Measurements from ENCODE around the gene ENOX1.

Gene ENOX1

DNA sequence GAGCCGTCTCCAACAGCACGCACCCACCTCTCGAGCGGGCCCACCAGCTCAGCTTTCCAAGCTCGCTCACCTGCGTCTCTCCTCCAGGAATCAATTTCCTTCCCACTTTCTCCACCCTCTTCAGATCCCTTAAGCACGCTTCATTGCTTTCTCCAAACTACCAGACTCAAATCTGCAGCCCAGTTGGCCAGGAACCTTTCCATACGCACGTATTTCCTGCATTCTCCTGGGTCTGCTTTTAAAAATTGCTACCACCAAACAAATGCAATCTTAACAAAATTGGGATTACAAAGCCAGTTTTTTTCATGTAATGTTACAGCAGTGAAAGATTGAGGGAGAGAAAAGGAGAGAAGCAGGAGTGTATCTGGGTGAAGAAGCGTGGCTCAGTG, 1.5 kb downstream of the ENOX1 start:
- DNase-seq = no peak

DNA sequence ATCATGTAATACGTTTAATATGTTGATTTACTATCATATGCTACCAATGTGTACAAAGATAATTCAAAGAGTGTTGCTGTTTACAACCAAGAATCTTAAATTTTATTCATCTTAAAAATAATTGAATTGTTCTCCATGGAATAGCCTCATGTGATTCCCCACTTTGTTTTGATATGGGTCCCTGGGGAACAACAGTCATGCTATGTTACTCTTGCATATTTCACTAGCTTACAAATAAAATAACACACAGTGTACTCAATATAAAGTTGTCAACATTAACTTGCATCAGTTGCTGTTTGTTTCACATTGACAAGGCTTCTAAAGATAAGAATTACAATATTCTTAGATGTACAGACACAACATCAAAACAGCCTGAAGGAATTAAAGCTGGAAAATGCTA, 2.3 kb downstream of the ENOX1 start:
- DNase-seq = no peak

DNA sequence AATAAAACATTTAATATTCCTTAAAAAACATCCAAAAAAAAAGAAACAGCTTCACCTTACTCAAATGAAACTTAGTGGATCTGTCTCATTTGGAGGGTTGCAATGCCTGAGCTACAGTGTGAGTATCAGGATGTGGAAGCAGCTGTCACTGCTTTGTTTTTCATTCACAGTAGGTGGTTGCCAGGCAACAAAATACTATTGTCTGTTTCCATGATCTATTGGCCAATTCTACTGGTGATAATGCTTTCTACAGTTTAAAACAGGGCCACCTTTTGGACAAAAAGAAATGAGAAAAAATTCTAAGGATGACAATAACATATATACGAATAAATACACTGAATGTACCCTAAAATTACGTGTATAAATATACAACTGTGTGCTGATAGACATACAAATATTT, 3.0 kb downstream of the ENOX1 start:
- DNase-seq = peak; percentile 10 to 36 (median 12)

DNA sequence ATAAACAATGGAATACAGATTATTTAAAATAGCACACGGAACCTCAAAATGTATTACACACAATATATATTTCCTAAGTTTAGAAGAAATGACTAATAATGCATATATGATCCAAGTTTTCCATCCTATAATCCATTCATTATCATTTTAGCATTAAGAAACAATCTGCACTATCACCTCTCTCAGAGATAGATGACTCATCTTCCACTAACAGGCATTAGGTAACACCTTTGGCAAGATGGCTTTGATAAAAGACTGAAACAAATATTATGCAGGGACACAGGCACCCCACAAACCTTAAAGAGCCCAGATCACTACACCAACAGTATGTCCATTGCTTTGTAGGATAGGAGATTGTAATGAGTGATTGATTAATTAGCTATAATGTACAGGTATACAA, 4.1 kb downstream of the ENOX1 start:
- DNase-seq = no peak

DNA sequence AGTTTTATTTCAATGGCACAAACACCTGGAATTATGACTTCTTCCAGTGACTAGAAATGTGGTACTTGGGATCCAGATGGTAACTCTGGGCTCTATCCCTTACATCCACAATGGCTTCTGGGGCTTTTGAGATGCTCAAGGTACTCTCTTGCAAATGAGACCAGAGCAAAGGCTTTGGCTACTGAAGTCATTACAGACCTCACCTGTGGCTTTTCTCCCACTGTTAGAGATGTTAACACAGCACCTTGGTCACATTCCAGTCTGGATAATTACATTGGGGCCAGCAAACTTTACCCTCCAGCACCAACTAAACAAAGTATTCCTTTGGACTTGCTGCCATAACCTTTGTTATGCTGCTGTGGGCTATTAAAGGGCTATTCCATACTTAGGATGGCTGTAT, 6.1 kb downstream of the ENOX1 start:
- DNase-seq = no peak

DNA sequence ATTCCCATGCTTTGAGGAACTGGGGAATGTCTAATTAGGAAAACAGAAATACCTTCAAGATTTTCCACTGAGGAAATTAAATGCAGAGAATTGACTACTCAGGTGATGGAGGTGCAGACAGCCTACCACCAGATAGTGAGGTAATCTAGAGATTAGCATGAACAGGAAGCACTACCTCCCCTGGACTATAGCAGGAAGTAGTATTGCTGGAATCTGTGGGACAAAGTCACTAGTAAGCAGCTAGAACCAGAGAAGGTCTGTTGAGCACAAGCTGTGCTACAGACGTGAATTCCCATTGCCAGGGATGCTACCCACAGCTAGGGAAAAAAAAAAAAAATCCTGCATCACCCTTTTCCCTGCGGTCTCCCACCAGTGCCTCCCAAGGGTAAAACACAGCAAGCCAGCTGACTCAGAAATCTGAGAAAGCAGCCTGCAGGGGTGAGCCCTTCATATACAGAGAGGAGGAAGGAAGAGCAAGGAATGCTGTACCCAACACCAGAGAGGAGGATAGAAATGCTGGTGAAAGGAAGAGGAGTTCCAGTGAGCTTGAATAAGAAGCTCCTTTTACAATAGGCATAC, 10.2 kb downstream of the ENOX1 start:
- no peak for DNase-seq

DNA sequence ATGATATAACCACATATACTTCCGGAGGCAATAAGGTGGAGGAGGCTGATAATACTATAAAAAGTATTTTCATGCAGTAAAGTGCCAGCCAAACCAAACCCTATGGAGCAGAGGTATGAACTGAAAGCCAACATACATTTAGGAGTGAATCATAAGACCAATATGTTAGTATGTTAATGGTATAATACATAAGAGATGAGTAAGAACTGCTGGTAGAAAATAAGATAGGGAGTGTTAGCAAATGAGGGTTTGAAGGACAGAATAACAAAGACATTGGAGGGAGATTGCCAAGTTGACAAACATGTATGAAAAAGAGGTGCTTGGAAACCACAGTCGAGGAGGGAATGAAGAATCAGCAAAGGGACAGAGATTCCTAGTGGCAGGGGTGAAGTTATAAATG, 10.8 kb downstream of the ENOX1 start:
- DNase-seq = no peak

DNA sequence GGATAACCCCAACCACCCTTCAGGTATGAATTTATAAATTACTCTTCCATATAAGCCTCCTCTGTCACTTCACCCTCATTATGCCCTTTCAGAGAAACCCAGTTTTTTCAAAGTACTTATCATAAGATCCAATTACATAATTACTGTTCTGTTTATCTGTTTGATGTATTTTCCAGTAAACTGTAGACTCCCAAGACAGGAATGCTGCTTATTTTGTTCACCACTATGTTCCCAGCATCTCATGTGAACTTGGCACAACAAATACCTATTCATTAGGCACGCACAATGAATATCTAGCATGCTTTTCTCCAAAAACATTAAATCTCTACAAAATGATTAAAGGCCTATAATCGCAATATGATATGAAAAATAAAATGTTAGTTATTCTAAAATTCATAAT, 13.2 kb downstream of the ENOX1 start:
- no peak for DNase-seq

DNA sequence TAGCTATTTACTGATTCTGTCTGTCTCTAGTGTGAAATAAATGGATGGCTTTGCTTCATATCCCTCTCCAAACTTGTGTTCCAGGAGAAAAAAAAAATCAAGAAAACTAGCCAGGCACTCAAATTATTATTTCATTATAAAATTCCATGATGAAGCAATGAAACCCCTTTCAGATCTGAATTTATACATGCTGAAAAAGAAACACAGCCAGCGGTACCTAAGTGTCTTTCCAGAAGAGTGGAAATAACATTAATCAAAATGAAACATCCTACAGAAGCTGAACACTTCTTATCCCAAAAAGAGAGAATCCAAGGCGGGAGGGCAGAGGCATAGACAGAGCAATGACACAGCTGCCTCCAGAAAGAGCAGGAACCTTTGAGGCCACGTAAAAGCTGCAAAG, 15.9 kb downstream of the ENOX1 start:
- DNase-seq = no peak

DNA sequence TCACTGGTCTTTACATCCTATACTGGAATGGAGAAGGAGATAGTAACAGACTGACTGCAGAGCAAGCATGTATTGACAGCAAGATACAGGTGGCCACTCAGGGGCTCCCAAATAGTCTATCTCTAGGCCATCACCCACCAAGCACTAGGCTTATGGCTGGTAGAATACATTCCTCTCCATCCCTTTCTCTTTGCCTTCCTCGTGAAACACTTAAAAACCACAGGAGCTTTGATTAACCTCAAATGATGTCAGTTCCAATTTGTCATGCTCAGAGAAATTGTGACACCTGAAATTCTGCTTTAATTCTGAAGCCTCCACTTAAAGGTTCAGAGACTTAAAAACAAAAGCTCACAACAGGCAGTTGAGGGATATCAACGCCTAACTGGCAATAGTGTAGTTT, 17.2 kb downstream of the ENOX1 start:
- DNase-seq = no peak

DNA sequence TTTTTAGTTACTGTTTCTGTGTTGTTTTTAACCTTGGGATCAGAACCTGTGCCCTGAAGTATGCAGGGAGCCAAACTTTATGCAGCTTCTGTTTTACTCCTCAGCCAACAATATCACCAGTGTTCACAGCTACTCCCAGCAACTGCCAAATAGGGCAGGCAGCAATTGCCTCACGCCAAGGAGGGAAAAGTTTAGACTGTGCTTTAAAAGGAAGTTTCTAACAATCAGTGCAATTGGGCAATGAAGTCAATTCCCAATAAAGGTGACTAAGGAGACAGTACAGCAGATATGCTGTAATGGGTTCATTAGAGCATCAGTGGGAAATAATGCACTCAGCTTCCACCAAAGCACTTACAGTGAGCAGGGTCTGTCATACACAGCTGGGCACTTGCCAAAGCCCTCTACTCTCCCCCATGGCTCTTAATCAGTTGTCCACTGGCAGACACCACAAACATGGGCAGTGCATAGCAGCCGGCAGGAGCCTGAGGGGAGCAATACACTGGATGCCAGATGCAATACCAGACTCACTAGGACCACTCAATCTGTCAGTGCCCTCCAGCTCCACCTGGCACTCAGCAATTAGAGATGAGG, 19.3 kb downstream of the ENOX1 start:
- no peak for DNase-seq

DNA sequence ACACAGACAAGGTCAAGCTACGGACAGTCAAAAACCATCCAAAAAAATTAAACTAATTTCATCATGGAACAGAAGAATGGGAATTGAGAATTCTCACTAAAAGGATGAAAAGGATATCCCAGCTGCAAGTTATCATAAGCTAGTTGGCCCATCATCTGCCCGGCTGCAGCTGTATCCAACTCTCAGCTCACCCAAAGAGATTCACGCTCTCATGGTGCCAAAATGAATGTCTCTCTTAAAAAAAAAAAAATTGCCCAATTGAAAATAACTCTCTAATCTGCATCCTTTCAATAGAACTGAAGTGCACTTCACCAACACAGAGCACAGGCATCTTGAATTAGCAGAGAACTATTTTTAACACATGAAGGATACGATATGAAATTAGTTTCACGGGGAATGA, 20.0 kb downstream of the ENOX1 start:
- no peak for DNase-seq

DNA sequence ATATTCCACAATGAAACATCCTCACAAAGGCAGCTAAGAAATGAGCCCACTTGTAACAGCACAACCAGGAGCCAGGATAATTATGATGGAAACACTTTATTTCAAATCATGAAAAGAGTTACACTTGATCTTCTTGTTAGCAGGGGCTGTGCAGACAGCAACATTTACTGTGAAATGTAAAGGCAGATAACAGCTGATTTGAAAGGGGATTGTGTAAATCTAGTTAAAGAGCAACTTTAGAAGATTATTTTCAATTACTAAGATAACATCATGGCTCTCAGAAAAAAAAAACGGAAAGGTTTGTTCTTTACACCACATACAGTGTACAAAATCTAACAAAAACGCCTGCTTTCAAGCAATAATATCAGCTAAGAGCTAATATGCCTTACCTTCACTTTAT, 22.4 kb downstream of the ENOX1 start:
- DNase-seq = no peak

DNA sequence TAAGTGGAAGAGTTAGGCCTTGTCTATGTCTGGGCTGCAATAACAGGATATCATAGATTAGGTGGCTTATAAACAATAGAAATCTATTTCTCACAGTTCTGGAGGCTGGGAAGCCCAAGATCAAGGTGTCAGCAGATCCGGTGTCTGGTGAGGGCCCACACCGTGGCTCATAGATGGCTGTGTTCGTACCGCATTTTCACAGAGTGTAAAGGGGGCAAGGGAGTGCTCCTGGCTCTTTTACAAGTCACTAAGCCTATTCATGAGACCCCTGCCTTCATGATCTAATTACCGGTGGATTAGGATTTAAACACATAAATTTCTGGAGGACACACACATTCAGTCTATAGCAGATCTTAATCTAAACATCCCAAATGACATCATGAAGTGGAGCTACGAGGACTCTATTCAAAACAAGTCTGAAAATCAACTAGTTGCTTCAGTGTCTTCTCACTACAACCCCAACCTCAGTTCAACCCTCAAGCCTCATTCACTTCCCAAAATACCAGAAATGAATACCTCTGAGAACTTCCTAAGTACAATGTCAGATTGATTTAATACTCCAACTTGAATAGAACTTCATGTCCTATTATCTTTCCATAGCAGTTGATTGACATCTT, 23.5 kb downstream of the ENOX1 start:
- DNase-seq = no peak

DNA sequence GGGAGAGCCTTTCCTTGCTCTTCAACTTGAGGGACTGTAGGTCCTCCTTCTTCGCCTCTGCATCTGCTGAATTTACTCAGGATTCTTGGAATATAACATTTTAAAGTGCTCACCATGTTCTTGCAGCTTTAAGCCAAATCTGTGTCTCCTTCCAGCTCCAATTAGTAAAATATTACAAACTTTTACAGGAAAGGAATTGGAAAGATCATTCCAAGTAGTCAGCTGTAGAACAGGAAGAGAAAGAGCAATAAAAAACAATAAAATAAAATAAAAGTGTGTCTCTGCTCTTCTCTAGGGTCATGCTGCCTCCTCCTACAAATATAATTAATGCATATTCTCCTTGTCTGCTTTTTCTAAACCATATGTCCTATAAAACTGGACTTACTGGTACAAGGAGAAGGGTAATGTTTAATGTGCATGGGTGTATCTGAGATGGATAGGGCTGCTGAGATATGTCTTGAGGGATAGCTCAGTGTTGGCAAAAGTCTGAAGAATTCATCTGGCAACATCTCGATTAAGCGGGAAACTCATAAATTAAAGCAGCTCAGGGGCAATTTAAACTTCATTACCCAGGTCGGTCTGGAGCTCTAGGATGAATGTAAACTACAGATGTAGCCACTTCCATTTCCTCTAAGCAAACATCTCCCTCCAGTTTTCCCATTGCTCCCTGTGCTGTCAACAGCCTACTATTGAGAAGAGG, 25.0 kb downstream of the ENOX1 start:
- no peak for DNase-seq

DNA sequence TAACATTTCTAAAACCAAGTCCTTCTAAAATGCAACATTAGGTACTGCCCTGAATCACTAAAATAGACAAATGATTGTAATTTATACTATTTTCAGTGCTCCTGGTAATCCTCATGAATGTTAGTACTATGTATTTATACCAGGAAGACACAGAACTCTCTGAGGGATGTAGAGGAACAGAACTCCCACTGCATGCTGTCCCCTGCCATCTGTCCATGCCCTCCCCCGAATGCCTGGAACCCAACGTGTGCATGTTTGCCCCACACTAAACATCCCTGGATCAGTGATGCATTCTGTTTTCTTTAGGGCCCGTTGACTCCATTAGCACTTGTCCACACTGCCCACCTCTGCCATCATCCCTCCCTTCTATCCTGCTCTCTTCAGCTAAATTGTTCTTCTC, 26.5 kb downstream of the ENOX1 start:
- DNase-seq = no peak

DNA sequence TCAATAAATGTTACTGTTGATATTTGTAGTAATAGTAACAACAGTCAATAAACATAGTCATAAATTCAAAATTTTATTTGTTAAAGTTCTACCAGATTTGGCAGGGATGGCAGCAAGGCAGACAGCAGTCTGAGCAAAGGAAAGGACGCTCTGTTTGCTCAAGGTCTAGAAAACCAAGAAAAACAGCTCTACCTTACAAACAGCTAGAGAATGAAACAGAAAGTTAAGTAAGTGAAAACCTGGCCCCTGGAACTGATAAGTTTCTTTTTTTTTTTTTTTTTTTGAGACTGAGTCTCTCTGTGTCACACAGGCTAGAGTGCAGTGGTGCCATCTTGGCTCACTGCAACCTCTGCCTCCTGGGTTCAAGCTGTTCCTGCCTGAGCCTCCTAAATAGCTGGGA, 27.9 kb downstream of the ENOX1 start:
- no peak for DNase-seq

DNA sequence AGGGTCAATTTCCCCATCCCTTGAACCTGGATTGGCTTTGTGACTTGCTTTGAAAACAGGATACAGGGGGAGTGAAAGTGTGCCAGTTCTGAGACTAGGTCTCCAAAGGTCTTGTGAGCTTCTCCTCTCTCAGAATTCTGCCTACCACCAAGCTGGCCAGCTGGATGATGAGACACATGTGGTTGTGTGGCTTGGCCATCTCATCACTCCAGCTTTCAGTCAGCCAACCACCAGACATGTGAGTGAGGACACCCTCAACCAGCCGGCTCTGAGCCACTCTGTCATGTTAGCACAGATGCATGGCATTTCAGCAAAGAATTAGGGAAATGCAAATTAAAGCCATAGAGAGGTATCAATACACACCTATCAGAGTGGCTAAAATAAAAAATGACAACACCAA, 29.5 kb downstream of the ENOX1 start:
- DNase-seq = no peak

DNA sequence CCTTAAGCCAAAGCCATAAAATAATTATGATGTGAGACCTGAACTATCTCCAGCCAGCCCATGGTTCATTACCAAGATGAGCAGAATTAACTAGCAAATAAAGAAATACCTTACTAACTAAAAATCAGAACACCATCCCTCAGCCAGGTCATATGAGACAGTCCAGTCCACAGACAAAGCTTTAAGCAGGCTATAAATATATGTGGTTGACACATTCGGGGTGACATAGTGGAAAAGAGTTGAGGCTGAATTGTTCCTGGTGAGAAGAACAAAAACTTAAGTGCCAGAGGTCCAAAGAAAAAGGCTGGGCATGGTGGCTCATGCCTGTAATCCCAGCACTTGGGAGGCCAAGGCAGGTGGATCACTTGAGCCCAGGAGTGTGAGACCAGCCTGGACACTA, 30.9 kb downstream of the ENOX1 start:
- no peak for DNase-seq

DNA sequence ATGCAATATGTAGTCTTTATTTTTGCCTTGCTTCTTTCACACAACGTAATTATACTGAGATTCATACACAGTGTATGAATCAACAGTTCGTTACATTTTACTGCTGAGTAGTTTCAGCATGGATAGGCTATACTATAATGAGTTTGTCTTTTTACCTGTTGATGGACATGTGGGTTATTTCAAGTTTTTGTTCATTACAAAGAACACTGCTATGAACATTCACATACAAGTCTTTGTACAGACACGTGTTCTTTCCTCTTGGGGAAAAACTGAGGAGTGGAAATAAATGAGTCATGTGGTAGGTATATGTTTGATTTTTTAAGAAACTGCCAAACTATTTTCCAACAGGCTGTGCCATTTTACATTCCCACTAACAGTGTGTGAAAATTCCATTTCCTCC, 35.1 kb downstream of the ENOX1 start:
- no peak for DNase-seq

DNA sequence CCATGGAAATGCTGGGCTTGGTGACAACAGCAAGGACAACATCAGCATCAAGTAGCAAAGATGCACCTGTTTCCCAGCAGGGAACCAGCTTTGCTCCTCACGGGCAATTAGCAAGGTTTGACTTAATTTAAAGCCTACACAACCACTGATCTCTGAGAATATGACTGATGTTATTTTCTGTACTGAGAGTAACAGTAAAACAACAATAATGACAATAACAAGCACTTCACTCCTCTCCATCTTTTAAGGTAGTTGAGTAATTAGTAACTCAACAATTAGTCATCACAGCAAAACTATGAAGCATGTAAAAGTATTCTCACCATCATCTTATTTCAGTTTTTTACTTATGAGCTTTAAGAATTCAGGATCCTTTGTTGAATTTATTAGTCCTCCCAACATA, 37.3 kb downstream of the ENOX1 start:
- no peak for DNase-seq

DNA sequence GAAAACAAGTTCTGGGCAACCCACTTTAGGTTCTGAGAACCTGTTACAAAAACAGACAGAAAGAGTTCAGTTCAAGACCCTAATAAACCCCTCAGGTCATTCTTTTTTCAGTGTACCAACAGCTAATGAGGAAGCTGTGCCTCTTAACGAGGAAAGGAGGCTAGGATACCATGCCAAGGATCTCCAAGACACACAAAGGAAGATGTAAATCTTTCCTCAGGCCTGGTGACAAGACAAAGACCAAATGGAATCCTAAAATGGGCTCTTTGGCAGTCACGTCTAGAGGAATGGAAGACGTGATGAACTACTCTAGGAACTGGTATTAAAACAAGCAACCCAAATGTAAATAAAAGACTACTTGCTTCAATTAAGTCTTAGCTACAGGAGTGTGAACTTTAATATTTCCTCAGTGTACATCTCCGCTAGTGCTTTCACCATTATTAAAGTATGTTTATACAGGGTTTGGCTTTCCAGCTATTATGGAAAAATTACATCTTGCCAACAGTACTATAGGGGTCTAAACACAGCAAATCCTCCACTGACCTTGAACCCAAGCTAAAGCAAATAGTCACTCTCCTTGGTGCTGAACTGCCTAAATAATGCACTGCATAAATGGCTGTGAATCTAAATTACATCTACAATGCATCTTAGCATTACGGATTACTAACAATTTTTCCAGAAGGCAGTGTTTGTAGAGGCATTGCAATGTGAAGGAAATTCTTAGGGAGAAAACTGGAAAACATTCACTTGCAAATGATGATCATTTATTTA, 42.3 kb downstream of the ENOX1 start:
- DNase-seq = no peak

DNA sequence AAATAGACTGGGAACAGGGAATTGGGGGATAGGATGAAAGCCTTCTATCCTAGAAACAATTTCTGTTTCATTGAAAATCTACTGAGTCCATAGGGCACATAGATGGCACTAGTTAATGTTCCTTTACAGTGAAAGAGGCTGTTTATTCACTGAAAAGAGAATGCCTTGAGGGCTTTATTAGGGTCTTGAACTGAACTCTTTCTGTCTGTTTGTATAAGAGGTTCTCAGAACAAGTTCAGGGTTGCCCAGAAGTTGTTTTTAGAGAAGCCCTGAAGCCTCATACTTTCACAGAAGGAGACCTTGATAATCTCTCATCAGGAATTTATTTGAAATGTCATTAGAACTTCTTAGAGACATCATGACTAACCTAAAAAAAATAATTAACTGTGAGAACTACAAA, 43.9 kb downstream of the ENOX1 start:
- no peak for DNase-seq

All from suppressor macrophage treated with lipopolysaccharide for 1 hour (primary cell).